MG63 (cell line): ENCODE measurements around the gene LRRD1. TPM values are rescaled to one million over a fixed set of nuclear protein-coding genes. Genes with fewer than 3 reads are reported as not detected.
A peak's percentile ranks its signal among the peaks of the same experiment; 100 is the strongest.
"Not testable (repeated sequence)": the region's sequence is repeated elsewhere in the genome, so short reads cannot be mapped to it uniquely, and the experiment has no call there.

Source experiments
- DNase-seq: peaks from one replicate; pipeline ENCODE4 v3.0.0-alpha.2; 2020
- H3K27me3 ChIP-seq: fragments of 250-450 bp; sonication (Bioruptor Pico); 2 replicates; pipeline ENCODE4 v1.5.1; 2020; ENCODE audit warnings: mild to moderate bottlenecking, moderate library complexity
- H3K36me3 ChIP-seq: fragments of 250-450 bp; sonication (Bioruptor Pico); 2 replicates; pipeline ENCODE4 v1.5.1; 2020; ENCODE audit warnings: mild to moderate bottlenecking, moderate library complexity
- H3K4me3 ChIP-seq: fragments of 250-450 bp; sonication (Bioruptor Pico); 2 replicates; pipeline ENCODE4 v1.5.1; 2020; ENCODE audit warnings: mild to moderate bottlenecking, moderate library complexity
- H3K9me3 ChIP-seq: fragments of 250-450 bp; sonication (Bioruptor Pico); 2 replicates; pipeline ENCODE4 v1.5.1; 2020; ENCODE audit warnings: mild to moderate bottlenecking, moderate library complexity
- total RNA-seq: library from RNA; depleted of rRNA; stranded (reverse); fragments of >200 nt; shearing (Covaris generic); gene quantifications from 2 replicates; pipeline ENCODE4 v1.2.3, GENCODE V29; 2014; ENCODE audit warnings: low replicate concordance

Gene LRRD1
- total RNA-seq, 1 experiment from 2014 or later: not detected

DNA sequence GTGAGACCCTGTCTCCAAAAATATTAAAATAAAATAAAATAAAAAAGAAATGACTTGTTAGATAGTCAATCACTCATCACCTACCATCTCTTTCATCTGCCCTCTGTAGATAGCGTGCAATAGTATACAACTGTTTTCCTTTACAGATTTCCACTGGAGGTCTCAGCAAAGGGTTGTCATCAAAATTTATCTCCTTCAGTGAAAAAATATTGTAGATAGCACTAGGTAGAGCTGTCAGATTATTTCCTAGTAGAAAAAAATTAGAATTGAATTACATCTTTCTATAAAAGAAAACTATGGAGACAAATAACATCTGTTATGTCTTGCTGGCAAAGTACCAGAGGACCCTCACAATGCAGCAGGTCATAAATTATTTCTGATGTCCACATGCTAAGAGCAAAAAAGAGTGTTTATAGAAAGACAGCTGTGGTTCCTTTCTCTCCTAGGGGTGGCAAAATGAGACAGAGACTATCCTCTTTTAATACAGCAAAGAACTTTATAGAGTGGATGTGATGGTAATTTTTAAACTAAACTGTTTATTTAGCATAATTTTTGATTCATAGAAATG, 28.4 kb downstream of the LRRD1 start:
- H3K4me3 ChIP-seq: no peak overlapping the region
- H3K9me3 ChIP-seq: no peaks in the 10 kb centered on the region
- H3K36me3 ChIP-seq: no peaks in the 10 kb centered on the region
- no peak for DNase-seq
- no peaks in the 10 kb centered on the region for H3K27me3 ChIP-seq

DNA sequence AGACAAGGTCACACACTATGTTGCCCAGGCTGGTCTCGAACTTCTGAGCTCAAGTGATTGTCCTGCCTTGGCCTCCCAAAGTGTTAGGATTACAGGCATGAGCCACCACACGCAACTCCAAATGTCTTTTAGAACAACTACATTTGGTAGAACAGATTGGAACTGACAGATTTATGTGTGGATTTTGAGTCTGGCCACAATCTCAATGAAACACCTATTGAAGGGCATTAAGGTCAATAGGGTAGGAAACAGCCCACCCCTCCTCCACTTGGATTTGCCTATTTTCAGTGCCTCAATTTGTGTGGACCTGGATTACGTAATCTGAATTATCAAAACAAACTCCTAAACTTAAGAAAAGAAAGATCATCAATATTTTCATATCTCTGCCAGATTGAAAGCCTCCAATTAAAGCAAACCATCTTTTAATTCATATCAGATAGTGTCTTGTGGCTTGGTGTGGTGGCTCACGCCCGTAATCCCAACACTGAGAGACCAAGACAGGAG, 29.2 kb downstream of the LRRD1 start:
- Histone ChIP-seq H3K27me3 (no peaks in the 10 kb centered on the region), H3K9me3 (no peaks in the 10 kb centered on the region), H3K36me3 (no peaks in the 10 kb centered on the region), H3K4me3 (no peak overlapping the region)
- no peak for DNase-seq

DNA sequence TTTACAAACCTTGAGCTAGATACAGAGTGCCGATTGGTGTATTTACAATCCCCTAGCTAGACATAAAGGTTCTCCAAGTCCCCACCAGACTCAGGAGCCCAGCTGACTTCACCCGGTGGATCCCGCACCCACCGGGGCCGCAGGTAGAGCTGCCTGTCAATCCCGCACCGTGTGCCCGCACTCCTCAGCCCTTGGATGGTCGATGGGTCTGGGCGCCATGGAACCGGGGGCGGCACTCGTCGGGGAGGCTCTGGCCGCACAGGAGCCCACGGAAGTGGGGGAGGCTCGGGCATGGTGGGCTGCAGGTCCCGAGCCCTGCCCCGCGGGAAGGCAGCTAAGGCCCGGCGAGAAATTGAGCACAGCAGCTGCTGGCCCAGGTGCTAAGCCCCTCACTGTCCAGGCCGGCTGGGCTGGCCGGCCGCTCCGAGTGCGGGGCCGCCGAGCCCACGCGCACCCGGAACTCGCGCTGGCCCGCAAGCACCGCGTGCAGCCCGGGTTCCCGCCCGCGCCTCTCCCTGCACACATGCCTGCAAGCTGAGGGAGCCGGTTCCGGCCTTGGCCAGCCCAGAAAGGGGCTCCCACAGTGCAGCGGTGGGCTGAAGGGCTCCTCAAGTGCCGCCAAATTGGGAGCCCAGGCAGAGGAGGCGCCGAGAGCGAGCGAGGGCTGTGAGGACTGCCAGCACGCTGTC, 35.6 kb downstream of the LRRD1 start:
- not testable (repeated sequence) for DNase-seq, H3K9me3 ChIP-seq, H3K27me3 ChIP-seq, H3K4me3 ChIP-seq, H3K36me3 ChIP-seq

DNA sequence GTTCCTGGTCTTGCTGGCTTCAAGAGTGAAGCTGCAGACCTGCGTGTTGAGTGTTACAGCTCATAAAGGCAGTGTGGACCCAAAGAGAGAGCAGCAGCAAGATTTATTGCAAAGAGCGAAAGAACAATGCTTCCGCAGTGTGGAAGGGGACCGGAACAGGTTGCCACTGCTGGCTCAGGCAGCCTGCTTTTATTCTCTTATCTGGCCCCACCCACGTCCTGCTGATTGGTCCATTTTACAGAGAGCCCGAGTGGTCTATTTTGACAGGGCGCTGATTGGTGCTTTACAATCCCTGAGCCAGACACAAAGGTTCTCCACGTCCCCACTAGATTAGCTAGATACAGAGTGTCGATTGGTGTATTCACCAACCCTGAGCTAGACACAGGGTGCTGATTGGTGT, 36.2 kb downstream of the LRRD1 start:
- not testable (repeated sequence) for DNase-seq, H3K27me3 ChIP-seq, H3K9me3 ChIP-seq, H3K36me3 ChIP-seq, H3K4me3 ChIP-seq

DNA sequence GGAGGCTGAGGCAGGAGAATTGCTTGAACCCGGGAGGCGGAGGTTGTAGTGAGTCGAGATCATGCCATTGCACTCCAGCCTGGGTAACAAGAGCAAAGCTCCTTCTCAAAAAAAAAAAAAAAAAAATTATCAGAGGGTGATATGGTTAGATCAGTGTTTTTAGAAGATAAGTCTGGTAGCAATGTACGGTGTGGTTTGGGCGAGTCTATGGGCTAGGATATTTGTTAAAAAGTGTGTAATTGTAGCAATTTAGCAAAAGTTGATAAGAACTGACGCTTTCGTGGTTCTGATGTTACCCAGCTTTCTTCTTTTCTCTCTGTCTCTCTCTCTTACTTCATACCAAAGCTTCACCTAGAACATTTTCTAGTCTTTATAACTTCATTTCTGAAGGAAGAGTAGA, 37.8 kb downstream of the LRRD1 start:
- no peak overlapping the region for H3K4me3 ChIP-seq
- DNase-seq: no peak
- H3K9me3 ChIP-seq: no peaks in the 10 kb centered on the region
- no peaks in the 10 kb centered on the region for H3K27me3 ChIP-seq
- H3K36me3 ChIP-seq: no peaks in the 10 kb centered on the region

DNA sequence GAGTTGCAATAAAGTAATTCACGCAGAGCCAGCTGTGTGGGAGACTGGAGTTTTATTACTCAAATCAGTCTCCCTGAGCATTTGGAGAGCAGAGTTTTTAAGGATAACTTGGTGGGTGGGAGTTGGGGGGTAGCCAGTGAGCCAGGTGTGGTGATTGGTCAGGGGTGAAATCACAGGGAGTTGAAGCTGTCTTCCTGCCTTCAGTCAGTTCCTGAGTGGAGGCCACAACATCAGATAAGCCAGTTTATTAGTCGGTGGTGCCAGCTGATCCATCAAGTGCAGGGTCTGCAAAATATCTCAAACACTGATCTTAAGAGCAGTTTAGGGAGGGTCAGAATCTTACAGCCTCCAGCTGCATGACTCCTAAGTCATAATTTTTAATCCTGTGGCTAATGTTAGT, 41.4 kb downstream of the LRRD1 start:
- no peaks in the 10 kb centered on the region for H3K36me3 ChIP-seq
- no peaks in the 10 kb centered on the region for H3K27me3 ChIP-seq
- DNase-seq: no peak
- no peak overlapping the region for H3K4me3 ChIP-seq
- no peaks in the 10 kb centered on the region for H3K9me3 ChIP-seq

DNA sequence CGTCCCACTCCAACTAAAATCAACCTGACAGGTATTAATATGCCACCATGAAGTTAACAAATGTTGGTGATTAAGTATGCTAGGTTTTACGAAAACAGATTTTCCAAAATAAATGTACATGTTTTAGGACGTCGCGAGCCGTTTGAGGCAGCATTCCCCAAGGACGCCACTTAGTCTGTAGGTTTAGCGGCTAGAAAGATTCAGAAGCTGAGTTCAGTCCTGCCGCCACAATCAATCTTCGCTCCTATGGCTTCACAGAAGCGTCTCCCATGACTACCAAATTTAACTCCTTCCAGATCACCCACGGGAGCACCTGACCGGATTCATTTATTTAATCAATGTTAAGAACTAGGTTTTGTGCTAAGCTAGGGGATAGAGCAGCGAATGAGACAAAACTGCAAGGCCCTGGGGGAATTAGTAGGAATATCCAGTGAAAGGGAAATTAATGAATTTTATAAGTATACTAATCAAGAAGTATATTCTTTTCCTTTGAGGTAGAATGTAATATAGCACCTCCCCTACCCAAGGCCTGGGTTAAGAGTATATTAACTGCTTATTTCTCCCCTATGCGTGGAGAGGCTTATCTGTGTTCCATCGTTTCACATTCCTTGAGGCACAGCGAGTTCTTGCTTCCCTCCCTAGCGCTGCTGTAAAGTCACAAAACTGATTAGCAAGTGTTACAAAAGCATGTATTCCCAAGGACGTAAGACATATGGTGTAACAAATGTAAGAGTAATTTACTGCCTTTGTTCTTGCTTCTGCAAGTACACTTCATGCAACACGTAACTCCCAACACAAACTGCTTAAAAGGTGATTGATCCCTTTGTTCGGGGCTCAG, 43.7 kb downstream of the LRRD1 start:
- peak; percentile 1 for DNase-seq
- Histone ChIP-seq H3K9me3 (no peaks in the 10 kb centered on the region), H3K27me3 (no peaks in the 10 kb centered on the region)

DNA sequence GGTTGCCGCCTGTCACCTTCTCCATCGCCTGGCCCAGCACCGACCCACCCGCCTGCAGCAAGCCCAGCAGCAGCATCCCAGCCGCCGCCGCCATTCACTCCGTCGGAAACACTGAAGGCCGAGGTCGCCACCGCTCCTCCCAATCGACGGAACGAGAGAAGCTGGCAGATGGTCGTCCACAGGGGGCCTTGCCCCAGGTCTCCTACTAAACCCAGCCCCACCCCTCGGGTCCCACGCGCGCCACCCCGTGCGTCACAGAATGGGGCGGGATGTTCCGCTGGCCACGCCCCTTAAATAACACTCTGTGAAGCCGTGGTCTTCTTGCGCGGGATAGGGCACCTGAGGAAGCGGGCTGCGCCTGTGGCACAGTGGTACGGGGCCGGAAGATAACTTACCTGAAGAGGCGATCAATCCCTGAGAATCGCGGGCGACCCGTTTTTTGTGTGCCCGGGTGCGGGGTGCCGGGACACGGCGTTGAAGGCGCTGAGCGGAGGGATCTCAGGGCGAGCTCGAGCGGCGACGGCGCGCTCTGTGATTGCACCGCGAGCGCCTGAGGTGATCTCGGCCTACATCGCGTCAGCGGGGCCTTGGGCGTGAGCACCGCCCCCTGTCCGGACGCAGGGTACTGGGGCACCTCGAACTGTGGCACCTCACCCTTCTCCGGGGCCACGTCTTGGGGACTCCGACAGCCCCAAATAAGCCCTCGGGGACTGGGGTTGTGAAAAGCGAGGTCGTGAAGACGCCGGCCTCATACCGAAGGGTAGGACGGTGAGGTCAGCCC, 44.5 kb downstream of the LRRD1 start, which contains the start of gene CYP51A1:
Gene CYP51A1, minus strand, starts transcription at position 207 of the 781 bp plus-strand sequence. Its CDS starts 113 bp downstream, at position 94.
- Histone ChIP-seq H3K36me3 (0 out of 2 replicates have a peak, but pooled peaks cover 2% of the 10 kb centered on the region), H3K4me3 (peak within 1 kb of the TSS; percentile 85), H3K27me3 (no peaks in the 10 kb centered on the region), H3K9me3 (no peaks in the 10 kb centered on the region)
- peak; percentile 84 for DNase-seq

More for the DNA sequence above, 43.7 kb downstream of the LRRD1 start:
- H3K36me3 ChIP-seq: no peaks in the 10 kb centered on the region
- peak overlapping the region; percentile 85 for H3K4me3 ChIP-seq

DNA sequence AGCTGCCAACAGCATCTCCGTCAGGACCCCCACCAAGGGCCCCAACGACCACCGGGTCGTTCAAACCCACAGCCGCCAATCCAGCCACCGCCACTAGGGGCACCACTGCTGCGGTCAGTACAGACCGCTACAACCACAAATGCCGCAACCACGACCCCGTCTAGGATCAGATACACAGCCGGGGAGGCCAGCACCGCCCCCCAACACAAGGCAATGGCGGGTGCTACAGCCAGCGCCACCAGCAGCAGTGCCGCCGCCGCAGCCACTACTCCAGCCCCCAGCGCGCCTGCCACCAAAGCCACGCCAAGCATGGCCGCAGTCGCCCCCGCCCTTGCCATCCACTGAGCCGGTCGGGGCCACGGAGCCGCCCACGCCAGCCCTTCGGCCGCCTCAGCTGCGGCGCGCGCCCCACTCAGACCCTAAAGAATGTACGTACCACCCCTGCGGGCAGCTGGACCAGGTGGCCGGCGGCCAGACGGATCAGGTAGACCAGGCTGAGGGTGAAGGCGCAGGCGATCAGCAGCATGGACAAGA, 45.1 kb downstream of the LRRD1 start:
- Histone ChIP-seq H3K9me3 (no peaks in the 10 kb centered on the region), H3K27me3 (no peaks in the 10 kb centered on the region), H3K36me3 (0 out of 2 replicates have a peak, but pooled peaks cover 3% of the 10 kb centered on the region), H3K4me3 (peak overlapping the region; percentile 85)
- peak; percentile 60 for DNase-seq

DNA sequence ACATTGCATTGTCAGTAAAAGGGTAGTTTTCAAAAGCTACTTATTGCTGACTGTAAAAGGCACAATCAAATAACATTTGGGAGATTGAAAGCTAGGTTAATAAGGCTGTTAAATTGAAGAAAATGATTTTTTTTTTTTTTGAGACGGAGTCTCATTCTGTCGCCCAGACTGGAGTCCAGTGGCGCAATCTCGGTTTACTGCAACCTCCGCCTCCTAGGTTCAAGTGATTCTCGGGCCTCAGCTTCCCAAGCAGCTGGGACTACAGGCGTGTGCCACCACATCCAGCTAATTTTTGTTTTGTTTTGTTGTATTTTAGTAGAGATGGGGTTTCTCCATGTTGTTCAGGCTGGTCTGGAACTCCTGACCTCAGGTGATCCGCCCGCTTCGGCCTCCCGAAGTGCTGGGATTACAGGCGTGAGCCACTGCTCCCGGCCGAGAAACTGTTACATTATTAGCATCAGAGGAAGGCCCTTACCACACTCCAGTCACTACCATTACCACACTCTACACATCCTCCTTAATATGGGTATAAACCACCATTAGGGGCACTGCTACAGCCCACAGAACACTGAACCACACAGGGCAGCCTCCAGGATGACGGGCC, 45.7 kb downstream of the LRRD1 start:
- Histone ChIP-seq H3K27me3 (no peaks in the 10 kb centered on the region), H3K9me3 (no peaks in the 10 kb centered on the region), H3K4me3 (peak overlapping the region; percentile 85), H3K36me3 (peaks cover 3% of the 10 kb centered on the region; the same call in 1 of the 2 replicates)
- no peak for DNase-seq

DNA sequence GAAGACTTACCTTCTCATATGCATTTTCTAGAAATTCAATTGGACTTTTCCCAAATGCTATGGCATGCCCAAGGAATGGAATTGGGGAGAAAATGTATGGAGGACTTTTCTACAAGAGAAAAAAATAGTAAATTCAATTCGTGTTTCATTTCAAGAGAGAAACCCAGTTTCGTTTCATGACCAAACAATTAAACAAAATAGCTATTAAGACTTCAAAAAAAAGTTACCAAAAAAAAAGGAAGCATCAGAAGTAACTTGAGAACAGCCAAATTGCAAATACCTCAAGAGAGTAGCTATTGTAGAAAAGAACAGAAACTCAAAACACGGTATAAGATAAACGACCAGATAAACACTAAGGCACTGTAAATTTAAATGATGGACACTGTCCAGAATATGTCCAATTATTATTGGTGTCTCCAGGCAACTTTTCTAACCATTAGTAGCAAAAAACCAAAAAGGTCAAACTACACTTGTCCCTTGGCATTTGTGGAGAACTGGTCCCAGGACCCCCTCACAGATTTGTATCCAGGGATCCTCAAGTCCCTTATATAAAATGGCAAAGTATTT, 47.1 kb downstream of the LRRD1 start:
- H3K27me3 ChIP-seq: no peaks in the 10 kb centered on the region
- H3K36me3 ChIP-seq: peaks cover 14% of the 10 kb centered on the region
- no peak for DNase-seq
- H3K4me3 ChIP-seq: no peak overlapping the region
- H3K9me3 ChIP-seq: no peaks in the 10 kb centered on the region

DNA sequence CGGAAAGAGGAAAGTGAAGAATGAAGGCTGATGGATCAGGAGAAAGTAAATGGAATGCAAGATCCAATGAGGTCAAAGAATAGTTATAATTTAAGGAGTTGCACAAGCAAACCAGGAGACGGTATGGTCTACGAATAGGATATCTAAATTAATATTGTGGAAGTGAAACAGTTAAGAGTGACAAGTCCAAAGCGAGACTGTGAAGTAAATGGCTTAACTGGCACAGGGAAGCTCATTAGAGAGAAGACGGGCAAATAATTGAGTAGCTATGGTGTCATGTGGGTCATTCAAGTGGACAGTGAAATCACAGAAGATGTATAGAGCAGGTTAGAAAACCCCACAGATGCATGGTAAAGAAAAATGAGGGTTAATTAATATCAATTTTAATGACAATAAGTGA, 47.8 kb downstream of the LRRD1 start:
- no peak for DNase-seq
- Histone ChIP-seq H3K4me3 (no peak overlapping the region), H3K36me3 (peaks cover 14% of the 10 kb centered on the region), H3K9me3 (no peaks in the 10 kb centered on the region), H3K27me3 (no peaks in the 10 kb centered on the region)

DNA sequence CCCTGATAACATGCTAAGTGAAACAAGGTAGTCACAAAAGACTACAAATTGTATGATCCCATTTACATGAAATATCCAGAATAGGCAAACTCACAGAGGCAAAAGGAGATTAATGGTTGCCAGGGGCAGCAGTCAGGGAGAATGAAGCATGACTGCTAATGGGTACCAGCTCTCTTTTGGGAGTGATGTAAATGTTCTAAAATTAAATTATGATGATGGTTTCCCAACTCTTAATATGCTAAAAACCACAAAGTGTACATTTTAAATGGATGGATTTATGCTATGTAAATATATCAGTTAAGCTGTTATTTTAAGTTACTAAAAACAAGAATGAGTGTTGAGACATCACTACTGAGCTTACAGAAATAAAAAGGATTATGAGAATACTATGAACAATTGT, 57.3 kb downstream of the LRRD1 start:
- Histone ChIP-seq H3K4me3 (no peak overlapping the region), H3K27me3 (no peaks in the 10 kb centered on the region), H3K36me3 (peaks cover 40% of the 10 kb centered on the region), H3K9me3 (no peaks in the 10 kb centered on the region; the same call in 1 of the 2 replicates)
- DNase-seq: no peak

DNA sequence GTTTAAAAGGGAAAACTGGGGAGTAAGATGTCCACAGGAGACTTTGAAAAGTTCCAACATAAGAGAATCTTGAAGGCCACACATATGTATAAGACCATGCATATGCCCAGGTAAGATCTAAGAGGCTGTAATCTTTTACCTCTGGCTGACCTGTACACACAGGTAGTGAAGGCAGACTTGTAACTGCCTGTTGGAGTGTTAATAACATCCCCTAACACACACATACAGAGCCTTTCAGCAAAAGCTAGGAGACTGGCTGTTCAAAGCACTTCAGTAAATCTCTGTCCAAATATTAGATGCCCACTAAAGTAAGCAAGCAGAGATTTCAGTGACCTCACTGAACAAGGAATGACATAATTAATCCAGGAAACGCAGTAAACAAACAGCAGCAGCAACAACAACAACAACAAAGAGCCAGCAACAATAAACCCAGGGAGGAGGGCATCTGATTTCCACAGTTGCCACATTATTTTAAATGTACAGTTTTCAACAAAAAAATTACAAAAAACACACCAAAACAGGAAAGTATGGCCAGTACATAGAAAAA, 59.7 kb downstream of the LRRD1 start:
- DNase-seq: no peak
- H3K36me3 ChIP-seq: peaks cover 30% of the 10 kb centered on the region
- no peaks in the 10 kb centered on the region; the same call in 1 of the 2 replicates for H3K9me3 ChIP-seq
- H3K27me3 ChIP-seq: no peaks in the 10 kb centered on the region
- no peak overlapping the region for H3K4me3 ChIP-seq

DNA sequence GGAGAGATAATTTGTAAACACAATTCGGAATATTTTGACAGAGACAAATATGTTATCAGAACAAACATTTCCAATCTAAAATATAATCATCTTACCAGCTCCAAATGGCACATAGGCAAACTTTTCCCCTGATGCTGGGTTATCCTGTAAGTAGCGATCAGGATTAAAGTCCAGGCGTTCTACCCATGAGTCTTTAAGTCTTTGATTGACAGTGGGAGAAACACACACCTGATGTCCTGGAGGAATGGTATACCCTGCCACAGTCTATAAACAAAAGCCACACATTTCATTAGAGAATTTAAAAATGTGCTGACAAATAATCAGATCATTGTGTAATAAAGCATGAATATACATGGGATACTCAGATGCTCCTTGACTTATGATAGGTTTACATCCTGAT, 62.0 kb downstream of the LRRD1 start:
- Histone ChIP-seq H3K36me3 (peaks cover 8% of the 10 kb centered on the region), H3K9me3 (no peaks in the 10 kb centered on the region), H3K4me3 (no peak overlapping the region), H3K27me3 (no peaks in the 10 kb centered on the region)
- DNase-seq: no peak
